ENCODE data around the gene OR6A2. TPM values are rescaled to one million over a fixed set of nuclear protein-coding genes. Genes with fewer than 3 reads are reported as not detected.

The OR6A2 gene
- total RNA-seq, 1 donor = 2.4 TPM

DNA sequence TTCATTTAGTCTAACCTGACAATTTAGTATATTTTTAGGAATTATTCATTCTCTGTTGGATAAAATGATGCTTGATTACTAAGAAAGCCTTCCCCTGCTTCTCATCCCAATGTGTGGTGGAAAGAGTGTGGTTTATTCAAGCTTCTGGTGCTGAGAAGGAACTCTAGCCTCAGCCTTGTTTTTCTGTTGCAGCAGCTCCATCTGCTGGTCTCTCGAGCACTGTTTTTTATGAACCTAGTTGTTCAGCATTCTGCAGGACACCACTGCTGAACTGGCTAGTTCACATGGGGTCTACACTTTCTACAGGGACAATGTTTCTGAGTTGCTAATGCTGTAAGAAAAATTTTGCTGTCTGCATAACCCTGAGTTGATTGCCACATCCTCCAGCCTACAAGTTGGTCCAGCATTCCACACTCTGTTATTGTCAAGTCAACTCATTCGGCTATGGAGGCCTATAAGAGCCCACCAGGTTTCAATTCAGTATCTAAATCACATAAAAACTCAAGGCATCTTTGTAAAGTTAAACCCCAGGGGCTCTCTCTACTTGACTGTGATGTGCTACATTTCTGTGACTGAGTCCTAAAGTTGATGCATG, 42.0 kb downstream of the OR6A2 start:
- peak; percentile 33 to 74 (median 65) for DNase-seq (ENCODE audit: low read depth in 2 of 3, low spot score in 2 of 3)

- DNase-seq (ENCODE audit: low read depth in 2 of 3, low spot score in 2 of 3) = no peak
Measured at GRCh38 chr11:6755953-6756347, 43.5 kb downstream of the OR6A2 start.

GRCh38 chr11:6755303-6755952, 44.1 kb downstream of the OR6A2 start:
- peak in 2 of 3 donors; percentile 49 for DNase-seq (ENCODE audit: low read depth in 2 of 3, low spot score in 2 of 3)

GRCh38 chr11:6747097-6747668, 52.3 kb downstream of the OR6A2 start:
- peak in 1 of 3 donors; percentile 40 for DNase-seq (ENCODE audit: low read depth in 2 of 3, low spot score in 2 of 3)

DNA sequence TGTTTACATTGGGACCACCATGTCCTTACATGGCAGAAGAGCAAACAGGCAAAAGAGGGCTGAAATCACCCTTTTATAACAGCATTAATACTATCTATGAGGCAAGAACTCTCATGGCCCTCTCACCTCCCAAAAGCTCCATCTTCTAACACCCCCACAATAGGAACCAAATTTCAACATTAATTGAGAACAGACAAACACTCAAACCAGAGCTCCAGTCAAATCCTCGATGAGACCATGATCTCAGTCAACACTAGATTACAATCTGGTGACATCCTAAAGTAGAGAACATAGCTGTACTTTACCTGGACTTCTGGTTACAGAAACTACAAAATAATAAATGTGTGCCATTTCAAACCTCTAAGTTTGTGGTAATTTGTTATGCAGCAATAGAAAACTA, 52.9 kb downstream of the OR6A2 start:
- no peak for DNase-seq (ENCODE audit: low read depth in 2 of 3, low spot score in 2 of 3)

- peak; percentile 21 to 70 (median 59) for DNase-seq (ENCODE audit: low read depth in 2 of 3, low spot score in 2 of 3)
Measured at GRCh38 chr11:6746086-6746618, 53.3 kb downstream of the OR6A2 start.

- no peak for DNase-seq (ENCODE audit: low read depth in 2 of 3, low spot score in 2 of 3)
Measured at GRCh38 chr11:6745465-6746015, 53.9 kb downstream of the OR6A2 start.

DNA sequence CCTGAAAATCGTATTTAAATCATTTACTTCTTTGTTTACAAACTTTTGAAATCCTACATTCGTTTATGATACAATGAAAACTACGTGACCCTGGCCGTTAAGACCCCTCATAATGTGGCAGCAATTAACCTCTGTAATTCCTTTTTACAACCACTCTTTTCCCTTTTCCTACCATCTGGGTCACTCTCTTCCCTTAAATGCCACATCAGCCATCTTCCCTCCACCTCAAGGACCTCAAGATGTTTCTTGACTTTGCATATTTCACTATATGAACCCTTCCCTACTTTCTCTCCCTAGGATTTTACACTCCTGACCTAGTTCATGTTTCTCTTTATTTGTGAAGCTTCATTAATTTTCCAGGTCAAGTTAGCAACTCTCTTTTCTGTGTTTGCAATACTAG, 54.5 kb downstream of the OR6A2 start:
- no peak for DNase-seq (ENCODE audit: low read depth in 2 of 3, low spot score in 2 of 3)

DNA sequence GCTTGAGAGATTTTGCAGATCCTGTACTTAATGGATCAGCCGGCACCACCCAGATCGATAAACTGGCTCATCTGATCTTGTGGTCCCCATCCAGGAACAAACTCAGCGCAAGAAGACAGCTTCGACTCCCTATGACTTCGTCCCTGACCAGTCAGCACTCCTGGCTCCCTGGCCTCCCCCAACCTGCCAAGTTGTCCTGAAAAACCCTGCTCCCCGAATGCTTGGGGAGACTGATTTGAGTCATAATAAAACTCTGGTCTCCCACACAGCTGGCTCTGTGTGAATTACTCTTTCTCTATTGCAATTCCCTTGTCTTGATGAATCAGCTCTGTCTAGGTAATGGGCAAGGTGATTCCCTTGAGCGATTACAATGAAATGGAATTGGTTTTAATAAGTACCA, 57.2 kb downstream of the OR6A2 start:
- DNase-seq (ENCODE audit: low read depth in 2 of 3, low spot score in 2 of 3) = no peak

Other genes with a start within 250 kb of the OR6A2 start
- gene RRP8, start 196.1 kb downstream of the OR6A2 start, total RNA-seq = 11.0 TPM
- 107 TPM for gene ILK, start 195.9 kb downstream of the OR6A2 start, total RNA-seq
- 37.7 TPM for gene TAF10, start 187.5 kb downstream of the OR6A2 start, total RNA-seq
- 260 TPM for gene TPP1, start 180.3 kb downstream of the OR6A2 start, total RNA-seq
- 22.4 TPM for gene DCHS1, start 143.9 kb downstream of the OR6A2 start, total RNA-seq
- gene MRPL17, start 116.3 kb downstream of the OR6A2 start, total RNA-seq = 16.2 TPM
- gene OR2AG2, start 27.7 kb downstream of the OR6A2 start, total RNA-seq = 1.6 TPM
- gene OR2AG1, start 16.7 kb downstream of the OR6A2 start, total RNA-seq = under 0.01 TPM
- not detected for gene OR10A5, start 46.0 kb upstream of the OR6A2 start, total RNA-seq
- gene OR10A2, start 63.4 kb upstream of the OR6A2 start, total RNA-seq = under 0.01 TPM
- gene OR10A4, start 76.9 kb upstream of the OR6A2 start, total RNA-seq = not detected
- gene OR2D2, start 92.8 kb upstream of the OR6A2 start, total RNA-seq = 2.4 TPM
- gene OR2D3, start 121.3 kb upstream of the OR6A2 start, total RNA-seq = not detected
- gene ZNF215, start 126.7 kb upstream of the OR6A2 start, total RNA-seq = 2.7 TPM
- gene ZNF214, start 220.7 kb upstream of the OR6A2 start, total RNA-seq = 1.3 TPM
- under 0.01 TPM for gene NLRP14, start 220.8 kb upstream of the OR6A2 start, total RNA-seq

Data from hematopoietic multipotent progenitor cell (in vitro differentiated cells).